ENCODE results near the gene ITPRID1. TPM values are rescaled to one million over a fixed set of nuclear protein-coding genes. Genes with fewer than 3 reads are reported as not detected.

ITPRID1 gene
- total RNA-seq, 1 experiment from 2014 or later, result not detected

DNA sequence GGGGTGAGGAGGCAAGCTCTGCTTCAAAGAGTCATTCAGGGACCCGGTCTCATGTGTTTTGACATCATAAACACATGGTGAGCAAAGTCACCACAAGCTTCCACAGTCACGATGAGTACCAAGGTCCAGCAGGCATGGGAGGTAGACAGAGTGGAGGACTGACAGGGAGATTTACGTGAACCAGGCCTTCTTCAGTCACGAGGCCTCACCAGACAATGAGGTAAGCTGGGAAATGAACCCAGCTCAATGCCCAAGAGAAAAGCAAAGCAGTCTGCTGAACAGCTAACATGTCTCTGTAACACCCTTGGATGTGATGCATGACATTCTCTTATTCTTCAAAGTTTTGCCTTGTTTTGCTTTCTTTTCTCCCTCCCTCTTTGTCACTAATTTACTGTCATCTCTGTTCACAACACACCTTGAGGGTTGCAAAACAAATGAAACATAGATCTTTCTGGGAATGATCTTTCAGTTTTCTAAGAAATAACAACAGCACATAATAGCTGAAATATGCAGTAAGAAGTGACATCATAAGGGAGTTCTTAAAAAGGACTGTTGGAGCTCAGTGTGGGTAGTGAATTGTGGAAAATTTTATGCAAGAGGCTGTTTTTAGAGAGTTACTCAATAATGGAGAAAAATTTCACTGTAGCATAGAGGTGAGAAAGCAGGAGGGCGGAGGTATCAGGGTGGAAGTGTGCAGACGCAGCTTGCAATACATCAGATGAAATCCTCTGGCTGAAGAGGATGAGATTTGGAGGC lies 182.1 kb downstream of the ITPRID1 start:
- Histone ChIP-seq H3K36me3 (ENCODE audit: low read depth, low read length) (no peaks in the 10 kb centered on the region), H3K27ac (ENCODE audit: low read length) (no peak overlapping the region), H3K4me1 (ENCODE audit: insufficient read depth, low read length) (no peaks in the 10 kb centered on the region), H3K4me3 (ENCODE audit: low read length) (no peak overlapping the region), H3K9ac (ENCODE audit: low read length) (no peak overlapping the region), H3K9me3 (ENCODE audit: low read length) (no peaks in the 10 kb centered on the region), H3F3A (ENCODE audit: low read length, unreplicated experiment) (no peaks in the 10 kb centered on the region), H3K79me2 (ENCODE audit: low read length) (no peaks in the 10 kb centered on the region), H2AFZ (ENCODE audit: low read length) (no peak overlapping the region), H3K4me2 (ENCODE audit: low read length) (no peak overlapping the region), H3K27me3 (ENCODE audit: low read length) (peaks cover 97% of the 10 kb centered on the region), H3K9me2 (replicated peaks; ENCODE audit: low read length) (no peaks in the 10 kb centered on the region), H4K20me1 (ENCODE audit: low read length) (no peaks in the 10 kb centered on the region)
- ATAC-seq (no peak), DNase-seq (no peak)
- POLR2A ChIA-PET (ENCODE audit: unreplicated experiment), result interaction anchor here (0.6 kb wide), 1 partner anchor 1471 kb away, joined by 4 read pairs; no protein-coding TSS in a partner anchor
- intact Hi-C loops (cut with micrococcal nuclease), result no loop called here
- CTCF ChIA-PET, result no interaction called here
- TF ChIP-seq CTCF (conservative IDR thresholded peaks at IDR 0.05; ENCODE audit: low read depth, low read length), result no peak
- no TSS peak for BruUV-seq (replicated peaks)

DNA sequence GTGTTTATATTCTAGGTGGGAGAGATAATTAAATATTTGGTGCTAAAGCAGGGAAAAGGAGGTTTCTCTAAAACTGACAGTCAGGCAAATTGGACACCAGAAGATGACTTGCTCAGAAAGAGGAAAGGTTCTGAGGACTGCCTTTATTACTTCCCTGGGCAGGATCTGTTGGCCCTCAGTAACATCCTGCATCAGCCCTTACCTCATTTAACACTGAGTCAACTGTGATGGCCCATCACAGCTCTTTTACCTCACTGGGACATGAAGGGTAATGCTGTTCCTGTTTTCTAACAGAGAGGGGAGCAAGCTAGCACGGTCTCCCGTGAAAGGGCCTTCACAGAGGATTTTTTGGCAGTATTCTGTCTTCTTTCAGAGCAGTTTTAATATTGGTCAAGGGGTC lies 185.2 kb downstream of the ITPRID1 start:
- no peaks in the 10 kb centered on the region for H4K20me1 ChIP-seq (ENCODE audit: low read length)
- H2AFZ ChIP-seq (ENCODE audit: low read length), result no peak overlapping the region
- no peaks in the 10 kb centered on the region for H3K79me2 ChIP-seq (ENCODE audit: low read length)
- BruUV-seq (replicated peaks), result no TSS peak
- no peaks in the 10 kb centered on the region for H3F3A ChIP-seq (ENCODE audit: low read length, unreplicated experiment)
- peaks cover 96% of the 10 kb centered on the region for H3K27me3 ChIP-seq (ENCODE audit: low read length)
- no peaks in the 10 kb centered on the region for H3K9me3 ChIP-seq (ENCODE audit: low read length)
- POLR2A ChIA-PET (ENCODE audit: unreplicated experiment), result no interaction called here
- CTCF ChIA-PET, result no interaction called here
- DNase-seq (no peak), ATAC-seq (no peak)
- no peak overlapping the region for H3K9ac ChIP-seq (ENCODE audit: low read length)
- no peak overlapping the region for H3K4me2 ChIP-seq (ENCODE audit: low read length)
- TF ChIP-seq EZH2 (IDR thresholded peaks at IDR 0.05; ENCODE audit: low read length, unreplicated experiment), result no peak
- TF ChIP-seq CTCF (conservative IDR thresholded peaks at IDR 0.05; ENCODE audit: low read depth, low read length), result no peak
- no peak for TF ChIP-seq EZH2phosphoT487 (IDR thresholded peaks at IDR 0.05; ENCODE audit: borderline replicate concordance, low read length)
- H3K9me2 ChIP-seq (replicated peaks; ENCODE audit: low read length), result no peaks in the 10 kb centered on the region
- no peaks in the 10 kb centered on the region for H3K4me1 ChIP-seq (ENCODE audit: insufficient read depth, low read length)
- H3K4me3 ChIP-seq (ENCODE audit: low read length), result no peak overlapping the region
- intact Hi-C loops (cut with micrococcal nuclease), result no loop called here
- no peak overlapping the region for H3K27ac ChIP-seq (ENCODE audit: low read length)
- no peaks in the 10 kb centered on the region for H3K36me3 ChIP-seq (ENCODE audit: low read depth, low read length)

GRCh38 chr7:31702354-31702753 lies 188.5 kb downstream of the ITPRID1 start:
- ChIA-PET POLR2A (ENCODE audit: unreplicated experiment) (no interaction called here), CTCF (no interaction called here)
- no TSS peak for BruUV-seq (replicated peaks)

More at GRCh38 chr7:31702354-31702753, 188.5 kb downstream of the ITPRID1 start:
- no peak for DNase-seq
- Histone ChIP-seq H3K4me3 (ENCODE audit: low read length) (no peak overlapping the region), H3K36me3 (ENCODE audit: low read depth, low read length) (no peaks in the 10 kb centered on the region), H3K27me3 (ENCODE audit: low read length) (peaks cover 94% of the 10 kb centered on the region), H2AFZ (ENCODE audit: low read length) (no peak overlapping the region), H3K4me1 (ENCODE audit: insufficient read depth, low read length) (no peaks in the 10 kb centered on the region), H3K9me3 (ENCODE audit: low read length) (no peaks in the 10 kb centered on the region), H3F3A (ENCODE audit: low read length, unreplicated experiment) (no peaks in the 10 kb centered on the region), H3K9ac (ENCODE audit: low read length) (no peak overlapping the region), H3K27ac (ENCODE audit: low read length) (no peak overlapping the region), H4K20me1 (ENCODE audit: low read length) (no peaks in the 10 kb centered on the region), H3K9me2 (replicated peaks; ENCODE audit: low read length) (no peaks in the 10 kb centered on the region), H3K79me2 (ENCODE audit: low read length) (no peaks in the 10 kb centered on the region), H3K4me2 (ENCODE audit: low read length) (no peak overlapping the region)
- no peak for ATAC-seq
- intact Hi-C loops (cut with micrococcal nuclease), result no loop called here
- TF ChIP-seq EZH2 (IDR thresholded peaks at IDR 0.05; ENCODE audit: low read length, unreplicated experiment) (no peak), EZH2phosphoT487 (IDR thresholded peaks at IDR 0.05; ENCODE audit: borderline replicate concordance, low read length) (no peak), CTCF (conservative IDR thresholded peaks at IDR 0.05; ENCODE audit: low read depth, low read length) (no peak)
